ENCODE measurements around the gene ERICH3.

Gene ERICH3

GRCh38 chr1:74578101-74578500 is 95.5 kb downstream of the ERICH3 start:
- DNase-seq (ENCODE audit: low spot score) = no peak
- in situ Hi-C loops (cut with MboI; ENCODE audit: low sequenced_read_pairs, unreplicated experiment) = no loop called here
- TF ChIP-seq CTCF (IDR thresholded peaks at IDR 0.05; ENCODE audit: borderline replicate concordance, control extremely low read depth, extremely low read depth, insufficient read depth, missing control alignments) = no peak

GRCh38 chr1:74571891-74572290 is 101.7 kb downstream of the ERICH3 start:
- no peak for TF ChIP-seq CTCF (IDR thresholded peaks at IDR 0.05; ENCODE audit: borderline replicate concordance, control extremely low read depth, extremely low read depth, insufficient read depth, missing control alignments)
- in situ Hi-C loops (cut with MboI; ENCODE audit: low sequenced_read_pairs, unreplicated experiment) = no loop called here
- no peak for DNase-seq (ENCODE audit: low spot score)

GRCh38 chr1:74571493-74571800 is 102.1 kb downstream of the ERICH3 start:
- no peak for DNase-seq (ENCODE audit: low spot score)

GRCh38 chr1:74570797-74571492 is 102.6 kb downstream of the ERICH3 start:
- DNase-seq (ENCODE audit: low spot score) = no peak
- in situ Hi-C loops (cut with MboI; ENCODE audit: low sequenced_read_pairs, unreplicated experiment) = no loop called here
- TF ChIP-seq CTCF (IDR thresholded peaks at IDR 0.05; ENCODE audit: borderline replicate concordance, control extremely low read depth, extremely low read depth, insufficient read depth, missing control alignments) = no peak

More at GRCh38 chr1:74571493-74571800, 102.1 kb downstream of the ERICH3 start:
- in situ Hi-C loops (cut with MboI; ENCODE audit: low sequenced_read_pairs, unreplicated experiment) = no loop called here
- no peak for TF ChIP-seq CTCF (IDR thresholded peaks at IDR 0.05; ENCODE audit: borderline replicate concordance, control extremely low read depth, extremely low read depth, insufficient read depth, missing control alignments)

- in situ Hi-C loops (cut with MboI; ENCODE audit: low sequenced_read_pairs, unreplicated experiment) = no loop called here
- DNase-seq (ENCODE audit: low spot score) = no peak
- TF ChIP-seq CTCF (IDR thresholded peaks at IDR 0.05; ENCODE audit: borderline replicate concordance, control extremely low read depth, extremely low read depth, insufficient read depth, missing control alignments) = no peak
Measured at GRCh38 chr1:74549932-74550331, 123.7 kb downstream of the ERICH3 start.

GRCh38 chr1:74548961-74549750 is 124.4 kb downstream of the ERICH3 start:
- TF ChIP-seq CTCF (IDR thresholded peaks at IDR 0.05; ENCODE audit: borderline replicate concordance, control extremely low read depth, extremely low read depth, insufficient read depth, missing control alignments) = no peak
- DNase-seq (ENCODE audit: low spot score) = no peak
- in situ Hi-C loops (cut with MboI; ENCODE audit: low sequenced_read_pairs, unreplicated experiment) = no loop called here
